Stimulated activated naive B cell treated with anti-CD40 and anti-IgM and Interleukin-4, amounts not matched to agents 10 μg/mL and 1 μg/mL and 100 μg/mL, for 72 hours (primary cell): ENCODE results near the gene GTPBP4.
A peak's percentile ranks its signal among the peaks of the same experiment; 100 is the strongest.

Source experiments
- ATAC-seq, 2 donors: fragments of 150-1000 bp; cut with Tn5 transposase; replicated peaks; 2 replicates each; pipeline ENCODE4 v1.10.0; 2021; ENCODE audit warnings: moderate library complexity in 1 of 2
- DNase-seq: peaks from one replicate; pipeline ENCODE4 v3.0.0; 2021
- H3K27ac Mint-ChIP-seq: one replicate; pipeline ENCODE4 v1.8.0; 2022; ENCODE audit warnings: mild to moderate bottlenecking, mixed read lengths
- H3K27me3 Mint-ChIP-seq, 2 donors: one replicate each; pipeline ENCODE4 v1.8.0; 2022; ENCODE audit warnings: mixed read lengths in 2 of 2
- H3K36me3 Mint-ChIP-seq, 2 donors: one replicate each; pipeline ENCODE4 v1.8.0; 2022; ENCODE audit warnings: mixed read lengths in 2 of 2, mild to moderate bottlenecking in 1 of 2
- H3K4me1 Mint-ChIP-seq, 2 donors: one replicate each; pipeline ENCODE4 v1.8.0; 2022; ENCODE audit warnings: mixed read lengths in 2 of 2, mild to moderate bottlenecking in 1 of 2
- H3K4me3 Mint-ChIP-seq, 2 donors: one replicate each; pipeline ENCODE4 v1.8.0; 2022; ENCODE audit warnings: mild to moderate bottlenecking in 2 of 2, mixed read lengths in 2 of 2, moderate library complexity in 1 of 2
- H3K9me3 Mint-ChIP-seq, 2 donors: one replicate each; pipeline ENCODE4 v1.8.0; 2022; ENCODE audit warnings: mixed read lengths in 2 of 2, mild to moderate bottlenecking in 1 of 2

Gene GTPBP4

DNA sequence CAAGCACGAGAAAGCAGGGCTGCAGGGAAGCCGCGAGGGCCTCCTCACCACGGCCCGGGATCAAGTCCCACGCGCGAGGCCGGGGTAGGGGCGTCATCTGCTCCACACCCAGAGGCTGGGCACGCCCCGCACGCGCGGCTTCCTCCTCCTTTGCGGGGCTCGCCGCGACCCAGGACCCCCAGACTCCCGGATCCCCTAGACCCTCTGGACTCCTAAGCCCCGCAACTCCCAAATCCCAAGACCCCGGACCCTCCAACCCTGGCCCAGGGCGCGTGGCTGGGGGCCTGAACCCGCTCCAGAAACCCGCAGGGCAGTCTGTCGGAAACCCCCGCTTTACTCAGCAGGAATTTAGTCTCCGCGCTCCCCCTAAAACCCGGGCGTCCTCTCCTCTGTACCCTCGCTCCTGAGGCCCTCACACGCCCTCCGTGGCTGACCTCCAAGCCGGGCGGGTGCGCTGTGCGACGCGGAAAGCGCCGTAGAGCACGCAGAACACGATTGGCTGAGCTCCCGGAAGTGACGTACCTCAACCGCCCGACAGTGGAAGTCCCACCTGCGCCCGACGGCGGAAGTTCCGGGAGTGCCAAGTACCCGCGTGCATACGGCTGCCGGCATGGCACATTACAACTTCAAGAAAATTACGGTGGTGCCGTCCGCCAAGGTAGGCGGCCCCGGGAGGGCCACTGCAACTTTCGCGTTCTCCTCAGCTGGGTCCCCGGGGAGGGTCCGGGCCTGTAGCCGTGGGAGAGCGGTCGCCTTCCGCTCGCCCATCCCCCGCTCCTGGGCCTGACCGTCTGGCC, at the start of gene GTPBP4:
TSS of gene GTPBP4 (plus strand) at position 565 of the 797 bp plus-strand sequence. CDS start at position 611, 46 bp downstream.
- ATAC-seq (peak; percentile 98), DNase-seq (peak; percentile 96)
- H3K4me1 Mint-ChIP-seq: peaks cover 23 to 41% of the 10 kb centered on the region in 2 donors
- H3K27me3 Mint-ChIP-seq: no peaks in the 10 kb centered on the region
- H3K4me3 Mint-ChIP-seq: peak within 1 kb of the TSS; percentile 96 to 97
- H3K9me3 Mint-ChIP-seq: no peaks in the 10 kb centered on the region
- H3K27ac Mint-ChIP-seq: peak within 1 kb of the TSS; percentile 99
- H3K36me3 Mint-ChIP-seq: peaks cover 23 to 33% of the 10 kb centered on the region in 2 donors

DNA sequence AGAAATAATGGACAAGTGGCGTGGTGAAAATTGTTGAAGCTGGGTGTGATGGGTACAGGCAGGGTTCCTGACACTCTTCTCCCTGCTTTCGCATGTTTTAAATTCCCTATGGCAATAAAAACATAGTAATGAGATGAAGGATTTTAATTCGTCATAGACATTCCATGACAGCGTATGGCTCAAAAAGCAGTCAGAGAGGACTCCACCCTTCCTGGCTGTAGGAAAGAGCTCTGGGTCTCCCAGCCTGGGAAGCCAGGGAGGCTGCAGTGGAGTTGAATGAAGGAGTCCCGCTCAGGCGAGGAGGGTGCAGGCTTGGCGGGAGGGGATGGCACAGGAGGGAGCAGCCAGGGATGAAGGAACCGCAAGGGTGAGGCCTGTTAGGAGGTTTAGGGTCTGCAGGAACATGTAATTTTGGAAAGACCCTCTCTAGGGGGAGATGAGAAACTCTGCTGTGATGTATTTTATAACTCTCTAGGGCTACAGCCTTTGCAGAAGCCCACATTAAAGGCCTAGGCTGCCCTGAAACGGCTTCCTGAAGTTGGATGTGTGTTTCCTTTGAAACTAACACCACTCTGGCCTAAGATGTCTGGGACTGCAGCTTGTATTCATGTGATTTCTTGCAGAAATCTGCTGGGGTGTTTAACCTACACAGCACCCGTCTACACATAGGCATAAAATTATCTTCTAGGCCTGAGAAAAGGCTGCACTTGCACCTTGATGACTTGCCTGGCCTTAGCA, 49.1 kb upstream of the GTPBP4 start:
- Mint-ChIP-seq H3K4me3 (no peak overlapping the region), H3K9me3 (no peaks in the 10 kb centered on the region), H3K4me1 (peaks cover 10 to 41% of the 10 kb centered on the region in 2 donors), H3K36me3 (no peaks in the 10 kb centered on the region), H3K27me3 (no peaks in the 10 kb centered on the region), H3K27ac (no peak overlapping the region)
- ATAC-seq: no peak
- no peak for DNase-seq

DNA sequence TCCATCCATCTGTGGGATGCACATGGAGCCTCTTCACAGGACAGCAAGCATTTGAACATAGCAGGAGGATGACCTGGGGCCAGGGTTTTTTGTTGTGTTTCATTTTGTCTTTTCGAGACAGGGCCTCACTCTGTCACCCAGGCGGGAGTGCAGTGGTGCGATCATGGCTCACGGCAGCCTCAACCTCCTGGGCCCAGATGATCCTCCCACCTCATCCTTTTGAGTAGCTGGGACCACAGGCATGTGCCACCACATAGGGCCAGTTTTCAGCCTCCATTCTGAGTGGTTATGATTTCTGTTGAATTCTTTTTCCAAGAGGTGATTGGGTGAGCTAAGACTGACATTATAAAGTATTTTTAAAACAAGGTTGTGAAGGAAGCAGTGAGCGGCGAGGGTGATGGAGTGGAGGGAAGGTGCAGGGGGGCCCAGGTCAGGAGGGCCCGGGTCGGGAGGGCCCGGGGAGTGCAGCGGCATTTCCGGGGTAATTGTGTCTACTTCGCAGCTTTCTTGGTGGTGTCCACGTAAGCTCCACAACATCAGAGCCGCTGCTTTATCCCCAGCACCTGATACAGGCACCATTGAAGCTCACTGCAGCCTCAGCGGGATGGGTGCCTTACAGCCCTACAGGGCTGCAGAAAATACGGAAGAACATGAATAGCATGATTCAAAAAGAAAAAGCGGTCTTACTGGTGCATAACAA, 44.8 kb upstream of the GTPBP4 start:
- Mint-ChIP-seq H3K36me3 (no peaks in the 10 kb centered on the region), H3K4me3 (peak overlapping the region; percentile 1 to 23), H3K27ac (peak overlapping the region; percentile 39), H3K4me1 (peaks cover 9 to 31% of the 10 kb centered on the region in 2 donors), H3K27me3 (no peaks in the 10 kb centered on the region), H3K9me3 (no peaks in the 10 kb centered on the region)
- peak; percentile 21 for DNase-seq
- ATAC-seq: peak; percentile 81 to 84

DNA sequence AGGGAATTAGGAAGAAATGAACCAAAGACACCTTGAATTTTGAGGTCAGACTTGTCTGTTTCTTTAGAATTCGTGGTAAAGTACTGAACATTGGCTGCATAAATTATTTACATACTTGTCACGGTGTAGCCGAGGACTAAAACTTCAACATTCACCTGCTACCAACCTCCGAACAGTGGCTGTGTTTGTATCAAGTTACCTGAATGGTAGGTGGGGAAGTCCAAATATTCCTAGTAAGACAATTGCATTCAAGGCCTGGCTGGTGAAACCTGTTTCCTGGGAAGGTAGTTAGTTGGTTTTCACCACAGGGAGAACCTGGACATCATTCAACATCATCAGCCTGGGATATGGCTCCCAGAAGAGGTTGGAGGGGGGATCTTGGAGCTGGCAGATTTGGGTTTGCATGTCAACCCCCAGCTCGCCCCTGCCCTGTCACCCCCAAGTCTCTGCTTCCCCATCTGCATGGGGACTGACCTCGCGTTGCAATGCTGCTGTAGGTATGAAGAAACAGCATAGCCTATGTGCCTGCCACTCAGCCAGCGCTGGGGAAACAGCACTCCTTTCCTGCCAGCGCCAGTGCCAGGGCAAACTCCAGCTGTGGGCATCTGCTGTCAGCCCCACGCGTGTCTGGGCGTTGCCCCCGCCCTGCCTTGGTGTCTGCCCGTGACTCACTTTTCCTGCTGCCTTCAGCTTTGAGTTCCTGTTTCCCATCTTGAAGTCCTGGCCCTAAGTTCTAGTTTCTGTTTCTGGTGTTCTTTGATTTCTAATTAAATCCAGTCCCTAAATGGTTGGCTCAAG, 44.0 kb upstream of the GTPBP4 start:
- H3K27ac Mint-ChIP-seq: peak overlapping the region; percentile 65
- ATAC-seq: peak; percentile 78 to 80
- H3K4me3 Mint-ChIP-seq: peak overlapping the region; percentile 49 to 78

DNA sequence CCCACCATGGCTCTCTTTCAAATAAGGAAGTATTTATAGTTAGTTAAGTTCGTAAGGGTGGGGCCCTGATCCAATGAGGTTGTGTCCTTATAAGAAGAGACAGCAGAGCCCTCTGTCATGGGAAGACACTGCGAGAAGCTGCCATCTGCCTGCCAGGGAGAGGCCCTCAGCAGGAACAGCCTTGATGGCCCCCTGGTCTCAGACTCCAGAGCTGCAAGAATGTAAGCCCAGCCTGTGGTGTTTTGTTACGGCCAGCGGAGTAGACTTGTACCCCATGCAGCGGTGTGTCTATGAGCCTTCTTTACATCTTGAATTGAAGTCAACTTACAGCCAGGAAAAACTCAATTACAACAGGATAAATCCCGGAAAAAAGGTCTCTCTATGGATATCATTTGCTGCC, 42.5 kb upstream of the GTPBP4 start:
- no peaks in the 10 kb centered on the region for H3K9me3 Mint-ChIP-seq

More for the DNA sequence above, 44.0 kb upstream of the GTPBP4 start:
- peak; percentile 33 for DNase-seq
- no peaks in the 10 kb centered on the region for H3K36me3 Mint-ChIP-seq
- peaks cover 9 to 31% of the 10 kb centered on the region in 2 donors for H3K4me1 Mint-ChIP-seq
- peaks cover under 1 to 1% of the 10 kb centered on the region in 2 donors for H3K27me3 Mint-ChIP-seq
- H3K9me3 Mint-ChIP-seq: no peaks in the 10 kb centered on the region

DNA sequence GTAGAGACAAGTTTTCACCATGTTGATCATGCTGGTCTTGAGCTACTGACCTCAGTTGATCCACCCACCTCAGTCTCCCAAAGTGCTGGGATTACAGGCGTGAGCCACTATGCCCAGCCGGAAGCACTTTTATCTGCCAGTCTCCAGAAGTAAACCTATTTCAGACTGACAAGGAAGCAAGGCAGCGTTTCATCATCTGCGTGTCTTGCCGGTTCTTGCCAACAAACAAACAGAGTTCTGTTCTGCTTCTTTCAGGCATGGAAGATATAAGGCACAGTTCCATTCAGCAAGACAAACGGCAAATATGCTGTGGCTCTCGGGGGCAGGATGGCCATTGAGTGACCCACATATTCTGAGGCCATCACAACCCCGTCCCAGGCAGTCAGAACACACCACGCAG, 41.2 kb upstream of the GTPBP4 start:
- H3K36me3 Mint-ChIP-seq: no peaks in the 10 kb centered on the region
- H3K9me3 Mint-ChIP-seq: no peaks in the 10 kb centered on the region
- ATAC-seq (no peak), DNase-seq (no peak)
- peaks cover 13 to 22% of the 10 kb centered on the region in 2 donors for H3K4me1 Mint-ChIP-seq
- peaks cover 7 to 10% of the 10 kb centered on the region in 2 donors for H3K27me3 Mint-ChIP-seq
- H3K27ac Mint-ChIP-seq: no peak overlapping the region
- H3K4me3 Mint-ChIP-seq: no peak overlapping the region

More for the DNA sequence above, 42.5 kb upstream of the GTPBP4 start:
- H3K4me3 Mint-ChIP-seq: no peak overlapping the region
- no peaks in the 10 kb centered on the region for H3K36me3 Mint-ChIP-seq
- DNase-seq (no peak), ATAC-seq (no peak)
- peak overlapping the region; percentile 14 for H3K27ac Mint-ChIP-seq
- H3K27me3 Mint-ChIP-seq: peaks cover 7% of the 10 kb centered on the region in 2 donors
- peaks cover 13 to 27% of the 10 kb centered on the region in 2 donors for H3K4me1 Mint-ChIP-seq

DNA sequence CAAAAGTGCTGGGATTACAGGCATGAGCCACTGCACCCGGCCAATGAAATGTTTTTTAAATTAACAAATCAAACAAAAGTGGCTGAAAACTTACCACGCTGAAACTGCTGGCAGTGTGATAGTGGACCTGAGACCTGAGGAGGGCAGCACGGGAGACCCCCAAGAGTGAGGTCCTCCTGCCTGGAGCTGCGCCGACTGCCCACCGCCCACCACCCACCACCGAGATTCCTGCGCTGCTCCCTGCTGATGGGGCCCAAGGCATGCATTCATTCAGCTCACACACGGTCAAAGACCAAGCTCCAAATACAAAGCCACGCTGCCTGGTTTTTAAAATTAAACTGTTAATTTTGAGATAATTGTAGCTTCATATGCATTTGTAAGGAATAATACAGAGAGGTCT, 40.4 kb upstream of the GTPBP4 start:
- ATAC-seq (no peak), DNase-seq (no peak)
- Mint-ChIP-seq H3K36me3 (no peaks in the 10 kb centered on the region), H3K27me3 (peaks cover 7 to 10% of the 10 kb centered on the region in 2 donors), H3K27ac (no peak overlapping the region), H3K4me3 (no peak overlapping the region), H3K4me1 (peaks cover 13 to 19% of the 10 kb centered on the region in 2 donors), H3K9me3 (no peaks in the 10 kb centered on the region)

DNA sequence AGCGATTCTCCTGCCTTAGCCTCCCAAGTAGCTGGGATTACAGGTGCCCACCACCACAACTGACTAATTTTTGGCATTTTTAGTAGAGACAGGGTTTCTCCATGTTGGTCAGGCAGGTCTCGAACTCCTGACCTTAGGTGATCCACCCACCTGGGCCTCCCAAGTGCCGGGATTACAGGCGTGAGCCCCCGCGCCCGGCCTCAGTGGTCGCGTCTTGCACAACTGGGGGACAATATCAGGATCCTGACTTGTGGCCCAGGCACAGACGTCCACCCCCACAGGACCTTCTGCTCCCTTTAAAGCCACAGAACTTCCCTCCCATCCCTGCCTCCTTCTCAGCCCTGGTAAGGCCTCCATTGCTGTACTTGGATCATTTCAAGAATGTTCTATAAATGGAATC, 39.9 kb upstream of the GTPBP4 start:
- Mint-ChIP-seq H3K27ac (no peak overlapping the region), H3K27me3 (peaks cover 7 to 10% of the 10 kb centered on the region in 2 donors), H3K4me1 (peaks cover 13 to 15% of the 10 kb centered on the region in 2 donors), H3K9me3 (no peaks in the 10 kb centered on the region), H3K4me3 (no peak overlapping the region), H3K36me3 (no peaks in the 10 kb centered on the region)
- DNase-seq: no peak
- ATAC-seq: no peak

DNA sequence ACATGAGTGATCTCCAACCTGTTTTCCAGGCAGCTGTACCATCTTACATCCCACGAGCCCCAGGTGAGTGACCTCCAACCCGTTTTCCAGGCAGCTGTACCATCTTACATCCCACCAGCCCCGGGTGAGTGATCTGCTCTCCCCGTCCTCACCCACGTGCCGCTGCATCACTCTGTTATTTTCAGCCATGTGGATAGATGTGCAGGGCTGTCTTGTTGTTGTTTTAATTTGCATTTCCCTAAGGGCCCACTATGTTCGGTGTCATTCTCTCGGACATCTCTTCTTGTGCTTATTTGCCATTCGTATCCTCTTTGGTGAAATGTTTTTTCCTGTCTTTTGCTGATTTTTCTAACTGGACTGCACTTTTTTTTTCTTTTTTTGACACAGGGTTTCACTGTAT, 38.8 kb upstream of the GTPBP4 start:
- Mint-ChIP-seq H3K27ac (no peak overlapping the region), H3K36me3 (peaks cover 0 to 2% of the 10 kb centered on the region in 2 donors), H3K4me1 (peaks cover 4 to 7% of the 10 kb centered on the region in 2 donors), H3K4me3 (no peak overlapping the region), H3K27me3 (peaks cover 15 to 17% of the 10 kb centered on the region in 2 donors), H3K9me3 (no peaks in the 10 kb centered on the region)
- no peak for DNase-seq
- no peak for ATAC-seq

DNA sequence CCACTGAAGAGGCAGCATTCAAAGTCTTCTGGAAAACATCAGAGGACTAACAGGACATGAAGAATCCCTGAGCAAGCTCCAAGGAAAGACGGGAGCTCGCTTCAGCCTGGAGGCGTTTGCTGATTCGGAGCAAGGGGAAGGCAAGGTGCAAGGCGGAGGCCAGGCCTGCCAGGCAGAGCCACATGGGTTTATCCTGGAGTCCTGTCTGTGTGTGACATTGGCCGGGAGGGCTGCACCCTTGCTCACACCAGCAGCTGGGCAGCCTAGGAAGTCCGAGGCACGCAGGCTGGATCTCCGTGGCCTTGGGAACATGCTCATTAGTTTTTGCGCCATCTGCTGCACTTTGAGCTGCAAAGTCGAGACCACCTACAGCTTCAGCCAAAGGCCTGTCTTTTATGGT, 34.4 kb upstream of the GTPBP4 start:
- ATAC-seq: no peak

DNA sequence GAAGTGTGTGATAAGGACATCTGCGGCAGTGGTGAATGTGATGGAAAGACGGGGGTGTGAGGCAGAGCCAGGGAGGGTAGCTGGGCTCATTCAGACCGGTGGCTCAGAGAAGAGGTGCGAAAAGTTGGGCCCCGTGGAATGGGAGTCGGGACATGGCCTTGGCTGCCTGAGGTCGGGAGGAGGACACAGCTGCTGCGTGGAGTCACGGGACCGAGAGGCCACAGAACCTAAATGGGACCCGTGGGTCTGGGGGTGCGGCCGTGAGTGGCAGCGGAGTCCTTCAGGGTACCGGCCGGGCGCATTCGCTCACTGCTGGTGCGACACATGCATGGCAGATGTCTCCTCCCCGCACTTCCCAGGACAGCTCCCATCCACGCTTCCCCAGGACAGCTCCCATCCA, 33.8 kb upstream of the GTPBP4 start:
- ATAC-seq: no peak
- H3K36me3 Mint-ChIP-seq: peaks cover 0 to 2% of the 10 kb centered on the region in 2 donors

More for the DNA sequence above, 34.4 kb upstream of the GTPBP4 start:
- H3K9me3 Mint-ChIP-seq: no peaks in the 10 kb centered on the region
- peaks cover 20 to 29% of the 10 kb centered on the region in 2 donors for H3K27me3 Mint-ChIP-seq
- no peak for DNase-seq
- peaks cover 0 to 2% of the 10 kb centered on the region in 2 donors for H3K36me3 Mint-ChIP-seq
- H3K4me3 Mint-ChIP-seq: no peak overlapping the region
- H3K4me1 Mint-ChIP-seq: peaks cover 0 to 4% of the 10 kb centered on the region in 2 donors
- no peak overlapping the region for H3K27ac Mint-ChIP-seq

DNA sequence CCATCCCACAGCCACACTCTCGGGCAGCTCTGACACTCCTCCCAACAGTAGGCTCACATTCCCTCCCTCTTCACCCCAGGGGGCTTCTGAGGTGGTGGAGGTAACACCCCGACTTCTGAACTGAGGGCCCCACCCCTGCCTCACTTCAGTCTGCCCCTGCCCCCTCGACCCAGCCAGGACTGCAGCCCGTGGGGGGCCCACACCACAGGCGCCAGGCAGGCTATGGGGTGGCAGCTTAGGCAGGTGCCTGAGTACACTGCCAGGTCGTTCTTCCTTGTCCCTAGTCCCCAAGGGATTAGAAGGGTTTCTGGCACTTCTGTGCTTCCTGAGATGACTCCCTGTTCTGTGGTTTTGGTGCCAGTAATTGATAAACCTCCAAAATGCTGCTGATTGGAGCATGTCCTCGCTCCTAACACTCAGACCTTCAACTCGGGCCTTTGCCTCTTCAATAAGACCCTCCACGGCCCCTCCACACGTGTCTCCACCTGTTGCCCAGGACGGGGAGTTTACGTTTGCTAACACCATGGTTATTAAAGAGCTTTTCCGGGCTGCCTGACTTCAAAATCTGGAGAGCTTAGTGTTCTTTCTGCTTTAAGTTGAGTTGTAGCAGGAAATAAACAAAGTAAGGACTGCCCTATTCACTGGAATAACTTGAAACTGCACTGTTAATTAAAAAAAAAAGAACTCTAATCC, 33.0 kb upstream of the GTPBP4 start:
- no peaks in the 10 kb centered on the region for H3K9me3 Mint-ChIP-seq
- H3K36me3 Mint-ChIP-seq: peaks cover 0 to 2% of the 10 kb centered on the region in 2 donors
- no peak overlapping the region for H3K27ac Mint-ChIP-seq
- no peaks in the 10 kb centered on the region for H3K4me1 Mint-ChIP-seq
- DNase-seq: no peak
- peaks cover 24 to 33% of the 10 kb centered on the region in 2 donors for H3K27me3 Mint-ChIP-seq
- no peak overlapping the region for H3K4me3 Mint-ChIP-seq
- no peak for ATAC-seq

More for the DNA sequence above, 33.8 kb upstream of the GTPBP4 start:
- H3K27me3 Mint-ChIP-seq: peaks cover 21 to 30% of the 10 kb centered on the region in 2 donors
- peaks cover 0 to 3% of the 10 kb centered on the region in 2 donors for H3K4me1 Mint-ChIP-seq
- no peak overlapping the region for H3K4me3 Mint-ChIP-seq
- DNase-seq: no peak
- no peak overlapping the region for H3K27ac Mint-ChIP-seq
- H3K9me3 Mint-ChIP-seq: no peaks in the 10 kb centered on the region

DNA sequence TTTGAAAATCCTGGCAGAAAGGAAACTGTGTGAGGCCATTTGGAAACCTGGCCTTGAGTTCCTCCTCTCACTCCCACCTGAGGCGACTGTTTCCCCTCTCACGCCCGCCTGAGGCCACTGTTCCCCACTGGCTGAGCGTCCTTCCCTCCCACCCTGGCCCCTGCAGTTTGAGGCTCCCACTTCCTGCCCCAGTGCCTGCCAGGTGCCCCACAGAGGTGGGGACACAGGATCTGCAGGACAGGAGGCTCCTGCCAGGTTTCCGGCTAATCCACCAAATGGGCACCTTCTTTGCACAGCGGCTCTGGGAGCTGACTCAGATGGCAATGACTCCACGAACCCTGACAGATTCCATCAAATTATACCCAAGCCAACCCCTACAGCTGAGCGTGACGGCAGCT, 32.4 kb upstream of the GTPBP4 start:
- Mint-ChIP-seq H3K9me3 (no peaks in the 10 kb centered on the region), H3K36me3 (peaks cover 0 to 2% of the 10 kb centered on the region in 2 donors), H3K27ac (no peak overlapping the region), H3K4me1 (no peaks in the 10 kb centered on the region), H3K27me3 (peaks cover 23 to 33% of the 10 kb centered on the region in 2 donors), H3K4me3 (no peak overlapping the region)
- DNase-seq: no peak
- no peak for ATAC-seq
